GM12878 (cell line): ENCODE measurements around the gene PAQR7.

Experiments
- CTCF ChIP-seq, 3 experiments: IDR thresholded peaks in 2 of 3; conservative IDR thresholded peaks in 1 of 3; 2 replicates each; pipeline ENCODE4 v1.5.1; 2011; ENCODE audit warnings: low read depth in 3 of 3, low read length in 3 of 3, mild to moderate bottlenecking in 3 of 3, control low read depth in 2 of 3, moderate library complexity in 2 of 3, inconsistent platforms in 1 of 3, mixed read lengths in 1 of 3; ENCODE audit not compliant: control insufficient read depth in 2 of 3, insufficient read depth in 1 of 3; ENCODE audit errors: extremely low read depth in 1 of 3
- EP300 ChIP-seq, 2 experiments: fragments of 150-350 bp in 1 of 2; IDR thresholded peaks; 2 replicates each; pipeline ENCODE4 v1.6.1; 2011 to 2012; ENCODE audit warnings: low read depth in 2 of 2, low read length in 2 of 2, borderline replicate concordance in 1 of 2, improper control_type of control experiment in 1 of 2, inconsistent platforms in 1 of 2; ENCODE audit not compliant: control insufficient read depth in 1 of 2
- EZH2 ChIP-seq: IDR thresholded peaks from 2 replicates; pipeline ENCODE4 v1.6.1; 2012; ENCODE audit warnings: low read depth, mild to moderate bottlenecking, control low read depth, inconsistent platforms, low read length, borderline replicate concordance; ENCODE audit not compliant: control insufficient read depth
- MLLT1 ChIP-seq: fragments of 450-650 bp; IDR thresholded peaks from 2 replicates; pipeline ENCODE4 v1.6.1; 2016; ENCODE audit warnings: mild to moderate bottlenecking
- MTA3 ChIP-seq: IDR thresholded peaks from 2 replicates; pipeline ENCODE4 v1.6.1; 2012; ENCODE audit warnings: low read length, inconsistent platforms, borderline replicate concordance
- PAX8 ChIP-seq: fragments of 450-650 bp; IDR thresholded peaks from 2 replicates; pipeline ENCODE4 v1.6.1; 2017; ENCODE audit warnings: mild to moderate bottlenecking, moderate library complexity
- PKNOX1 ChIP-seq: fragments of 450-650 bp; IDR thresholded peaks from 2 replicates; pipeline ENCODE4 v1.6.1; 2016; ENCODE audit warnings: mild to moderate bottlenecking
- POLR2AphosphoS2 ChIP-seq: IDR thresholded peaks from 2 replicates; pipeline ENCODE4 v1.6.1; 2011; ENCODE audit warnings: low read depth, mild to moderate bottlenecking, low read length, improper control_type of control experiment, moderate library complexity
- REST ChIP-seq: IDR thresholded peaks from 2 replicates; pipeline ENCODE4 v1.6.1; 2012; ENCODE audit warnings: mild to moderate bottlenecking, low read depth, low read length
- USF2 ChIP-seq: IDR thresholded peaks from 2 replicates; pipeline ENCODE4 v1.6.1; 2011; ENCODE audit warnings: low read depth, low read length, improper control_type of control experiment, borderline replicate concordance
- YY1 ChIP-seq: IDR thresholded peaks from 2 replicates; pipeline ENCODE4 v1.6.1; 2011; ENCODE audit warnings: low read depth, mild to moderate bottlenecking, low read length

GRCh38 chr1:25856856-25857255 lies 18.7 kb downstream of the PAQR7 start:
- no peak for TF ChIP-seq PKNOX1
- no peak for TF ChIP-seq EP300 (IDR thresholded peaks at IDR 0.05; ENCODE audit: borderline replicate concordance in 1 of 2, control insufficient read depth in 1 of 2, low read depth in 2 of 2, low read length in 2 of 2)
- no peak for TF ChIP-seq MTA3
- TF ChIP-seq PAX8, result no peak
- TF ChIP-seq MLLT1, result no peak
- TF ChIP-seq USF2, result no peak
- no peak for TF ChIP-seq REST
- no peak for TF ChIP-seq EZH2
- no peak for TF ChIP-seq YY1
- no peak for TF ChIP-seq POLR2AphosphoS2
- TF ChIP-seq CTCF (IDR thresholded peaks at IDR 0.05 in 2 of 3, conservative IDR thresholded peaks at IDR 0.05 in 1 of 3; ENCODE audit: control insufficient read depth in 2 of 3, extremely low read depth in 1 of 3, insufficient read depth in 1 of 3, low read depth in 3 of 3, low read length in 3 of 3), result no peak
